ENCODE results near the gene MSL2. TPM values are rescaled to one million over a fixed set of nuclear protein-coding genes. Genes with fewer than 3 reads are reported as not detected.

Gene MSL2
- total and polyA plus RNA-seq, 2 of the 4 experiments (the other 2 are of a cell fraction): 7.1 to 13.6 TPM

DNA sequence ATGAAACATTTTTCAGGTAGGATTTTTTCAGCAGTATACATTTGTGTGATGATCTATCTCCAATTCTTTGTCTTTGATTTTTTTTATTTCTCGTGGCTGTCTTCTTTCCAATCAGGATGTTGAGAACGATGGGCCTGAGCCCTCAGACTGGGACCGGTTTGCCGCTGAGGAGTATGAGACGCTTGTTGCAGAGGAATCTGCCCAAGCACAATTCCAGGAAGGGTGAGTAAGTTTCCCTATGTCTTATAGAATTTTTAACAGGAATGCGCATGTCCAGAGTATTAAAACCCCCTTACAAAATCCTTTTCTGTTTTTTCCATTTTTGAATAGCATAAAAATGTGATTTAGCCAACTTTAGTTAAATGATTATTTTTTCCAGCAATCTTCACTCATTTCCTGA lies 90.0 kb downstream of the MSL2 start:
- no peak overlapping the region for H3K27ac ChIP-seq (ENCODE audit: insufficient read depth, low read length)
- intact Hi-C loops (cut with micrococcal nuclease) (no loop called here), dilution Hi-C loops (cut with HindIII; ENCODE audit: low sequenced_read_pairs, unreplicated experiment) (no loop called here), in situ Hi-C loops (cut with MboI; ENCODE audit: low sequenced_read_pairs) (no loop called here)
- peaks cover 11% of the 10 kb centered on the region for H3K36me3 ChIP-seq (ENCODE audit: control insufficient read depth, insufficient read depth, low read length)
- WGBS, 2 experiments (ENCODE audit: extremely low coverage in 2 of 2, insufficient read length in 1 of 2): no CpG with 5 or more reads among the region's 6 CpGs
- ATAC-seq (ENCODE audit: low read depth): no peak
- no peak overlapping the region for H3K18ac ChIP-seq (ENCODE audit: low read depth, low read length)
- no peaks in the 10 kb centered on the region for H3K4me1 ChIP-seq (ENCODE audit: control insufficient read depth, insufficient read depth, low read length)
- no peak for DNase-seq
- H3K56ac ChIP-seq (ENCODE audit: extremely low read depth, insufficient read depth, low read length): no peak overlapping the region
- TF ChIP-seq SMC3 (IDR thresholded peaks at IDR 0.05; ENCODE audit: low read depth, low read length) (no peak), RCOR1 (IDR thresholded peaks at IDR 0.05; ENCODE audit: insufficient replicate concordance, low read length) (no peak)
- ChIA-PET POLR2A (ENCODE audit: unreplicated experiment) (no interaction called here), CTCF (no interaction called here)
- H2BK120ac ChIP-seq (ENCODE audit: low read depth, low read length): no peak overlapping the region
- no peak overlapping the region for H2AK5ac ChIP-seq (ENCODE audit: low read depth, low read length)
- no peak overlapping the region for H3K4me3 ChIP-seq (ENCODE audit: insufficient read depth, low read depth, low read length)
- no peak overlapping the region for H2BK5ac ChIP-seq (ENCODE audit: low read depth, low read length, poor library complexity, severe bottlenecking)
- H3K79me1 ChIP-seq (ENCODE audit: low read depth in 1 of 2, low read length in 2 of 2): no peaks in the 10 kb centered on the region
- H2AFZ ChIP-seq (replicated peaks; ENCODE audit: low read length, poor library complexity): no peak overlapping the region
- no peak overlapping the region for H4K8ac ChIP-seq (ENCODE audit: low read depth in 2 of 2, low read length in 2 of 2)
- H3K14ac ChIP-seq (replicated peaks; ENCODE audit: low read depth, low read length): no peak overlapping the region
- H4K5ac ChIP-seq (ENCODE audit: low read depth, low read length): no peak overlapping the region
- H3K23ac ChIP-seq (ENCODE audit: low read depth, low read length): no peak overlapping the region
- H4K20me1 ChIP-seq (ENCODE audit: insufficient read depth, low read length): no peaks in the 10 kb centered on the region
- H3K4me2 ChIP-seq (ENCODE audit: low read depth, low read length): no peak overlapping the region
- H3K4ac ChIP-seq (ENCODE audit: low read depth, low read length): no peak overlapping the region
- H4K91ac ChIP-seq (ENCODE audit: insufficient read depth, low read depth, low read length): no peak overlapping the region
- no peaks in the 10 kb centered on the region for H3K9me3 ChIP-seq (ENCODE audit: control insufficient read depth, insufficient read depth, low read length)
- no peak overlapping the region for H2BK20ac ChIP-seq (ENCODE audit: low read depth, low read length)
- no peak overlapping the region for H3K9ac ChIP-seq (ENCODE audit: low read depth, low read length)
- H3K27me3 ChIP-seq (ENCODE audit: control insufficient read depth, insufficient read depth, low read length): no peaks in the 10 kb centered on the region
- no TSS peak for BruUV-seq (replicated peaks)
- H2BK15ac ChIP-seq (ENCODE audit: low read depth, low read length): no peak overlapping the region
- H3K9me1 ChIP-seq (ENCODE audit: insufficient read depth, low read length): no peaks in the 10 kb centered on the region
- no peak overlapping the region for H2AK9ac ChIP-seq (replicated peaks; ENCODE audit: low read depth, low read length, poor library complexity)

Data from IMR-90 (cell line).